ENCODE measurements around the gene KIFC3. TPM values are rescaled to one million over a fixed set of nuclear protein-coding genes. Genes with fewer than 3 reads are reported as not detected.

Gene KIFC3

GRCh38 chr16:57711346-57711745 is 90.9 kb downstream of the KIFC3 start:
- no CpG with 5 or more reads among the region's 5 CpGs for WGBS (ENCODE audit: extremely low coverage, insufficient coverage, low lambda C conversion rate)
- H3K27me3 ChIP-seq (ENCODE audit: insufficient read depth, low read length, poor library complexity) = no peaks in the 10 kb centered on the region

DNA sequence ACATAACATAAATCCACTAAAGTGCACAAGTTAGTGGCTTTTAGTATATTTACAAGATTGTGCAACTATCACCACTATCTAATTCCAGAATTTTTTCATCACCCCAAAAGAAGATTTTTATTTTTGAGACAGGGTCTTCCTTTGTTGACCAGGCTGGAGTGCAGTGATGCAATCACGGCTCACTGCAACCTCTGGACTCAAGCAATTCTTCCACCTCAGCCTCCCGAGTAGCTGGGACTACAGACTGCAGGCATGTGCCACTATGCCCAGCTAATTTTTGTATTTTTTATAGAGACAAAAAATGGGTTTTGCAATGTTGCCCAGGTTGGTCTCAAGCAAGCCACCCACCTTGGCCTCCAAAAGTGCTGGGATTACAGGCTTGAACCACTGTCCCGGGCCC is 92.6 kb downstream of the KIFC3 start:
- Histone ChIP-seq H3K27ac (ENCODE audit: low read depth, low read length) (no peak overlapping the region), H3K18ac (ENCODE audit: low read length) (no peak overlapping the region), H4K5ac (ENCODE audit: low read length) (no peak overlapping the region), H4K8ac (ENCODE audit: low read depth, low read length) (no peak overlapping the region), H3K4me1 (ENCODE audit: control insufficient read depth, low read depth, low read length) (no peaks in the 10 kb centered on the region), H3K79me1 (ENCODE audit: low read length) (no peaks in the 10 kb centered on the region), H3K36me3 (ENCODE audit: control insufficient read depth, insufficient read depth, low read length) (no peaks in the 10 kb centered on the region), H3K23ac (ENCODE audit: low read length) (no peak overlapping the region), H2BK5ac (ENCODE audit: low read length) (no peak overlapping the region), H2BK120ac (ENCODE audit: low read depth, low read length) (no peak overlapping the region), H2BK15ac (replicated peaks; ENCODE audit: low read depth) (no peak overlapping the region), H3K27me3 (ENCODE audit: insufficient read depth, low read length, poor library complexity) (no peaks in the 10 kb centered on the region), H3K79me2 (ENCODE audit: control insufficient read depth, insufficient read depth, low read length) (no peaks in the 10 kb centered on the region), H3K56ac (ENCODE audit: low read length) (no peak overlapping the region), H3K4me2 (ENCODE audit: low read length) (no peak overlapping the region), H3K4ac (ENCODE audit: low read depth, low read length) (no peak overlapping the region), H2AK5ac (ENCODE audit: low read length) (no peak overlapping the region), H3K9ac (ENCODE audit: low read length) (no peak overlapping the region), H3K4me3 (ENCODE audit: low read length) (no peak overlapping the region)
- no peak for DNase-seq
- WGBS (ENCODE audit: extremely low coverage, insufficient coverage, low lambda C conversion rate) = no CpG with 5 or more reads among the region's 3 CpGs

More at GRCh38 chr16:57711346-57711745, 90.9 kb downstream of the KIFC3 start:
- H3K36me3 ChIP-seq (ENCODE audit: control insufficient read depth, insufficient read depth, low read length) = no peaks in the 10 kb centered on the region
- no peak overlapping the region for H3K27ac ChIP-seq (ENCODE audit: low read depth, low read length)
- H3K9ac ChIP-seq (ENCODE audit: low read length) = no peak overlapping the region
- H3K4me1 ChIP-seq (ENCODE audit: control insufficient read depth, low read depth, low read length) = no peaks in the 10 kb centered on the region
- no peak overlapping the region for H2AK5ac ChIP-seq (ENCODE audit: low read length)
- H3K4me2 ChIP-seq (ENCODE audit: low read length) = no peak overlapping the region
- H3K4ac ChIP-seq (ENCODE audit: low read depth, low read length) = no peak overlapping the region
- no peak overlapping the region for H2BK15ac ChIP-seq (replicated peaks; ENCODE audit: low read depth)
- H3K18ac ChIP-seq (ENCODE audit: low read length) = no peak overlapping the region
- no peak overlapping the region for H2BK120ac ChIP-seq (ENCODE audit: low read depth, low read length)
- H2BK5ac ChIP-seq (ENCODE audit: low read length) = no peak overlapping the region
- H3K23ac ChIP-seq (ENCODE audit: low read length) = no peak overlapping the region
- H4K5ac ChIP-seq (ENCODE audit: low read length) = no peak overlapping the region
- no peak overlapping the region for H3K56ac ChIP-seq (ENCODE audit: low read length)
- H4K8ac ChIP-seq (ENCODE audit: low read depth, low read length) = no peak overlapping the region
- DNase-seq = no peak
- H3K4me3 ChIP-seq (ENCODE audit: low read length) = no peak overlapping the region
- no peaks in the 10 kb centered on the region for H3K79me1 ChIP-seq (ENCODE audit: low read length)
- H3K79me2 ChIP-seq (ENCODE audit: control insufficient read depth, insufficient read depth, low read length) = no peaks in the 10 kb centered on the region

Small RNA genes within 50 kb of the gene (small RNA-seq; reads per million reads assigned to genes)
- gene MIR6772 (ENCODE audit: insufficient read depth) (3.2 reads per million, percentile 50 among the genes with 10 or more reads in this experiment), gene RNU6-20P (ENCODE audit: insufficient read depth) (not detected)
